ENCODE measurements around the gene RPS15.

DNA sequence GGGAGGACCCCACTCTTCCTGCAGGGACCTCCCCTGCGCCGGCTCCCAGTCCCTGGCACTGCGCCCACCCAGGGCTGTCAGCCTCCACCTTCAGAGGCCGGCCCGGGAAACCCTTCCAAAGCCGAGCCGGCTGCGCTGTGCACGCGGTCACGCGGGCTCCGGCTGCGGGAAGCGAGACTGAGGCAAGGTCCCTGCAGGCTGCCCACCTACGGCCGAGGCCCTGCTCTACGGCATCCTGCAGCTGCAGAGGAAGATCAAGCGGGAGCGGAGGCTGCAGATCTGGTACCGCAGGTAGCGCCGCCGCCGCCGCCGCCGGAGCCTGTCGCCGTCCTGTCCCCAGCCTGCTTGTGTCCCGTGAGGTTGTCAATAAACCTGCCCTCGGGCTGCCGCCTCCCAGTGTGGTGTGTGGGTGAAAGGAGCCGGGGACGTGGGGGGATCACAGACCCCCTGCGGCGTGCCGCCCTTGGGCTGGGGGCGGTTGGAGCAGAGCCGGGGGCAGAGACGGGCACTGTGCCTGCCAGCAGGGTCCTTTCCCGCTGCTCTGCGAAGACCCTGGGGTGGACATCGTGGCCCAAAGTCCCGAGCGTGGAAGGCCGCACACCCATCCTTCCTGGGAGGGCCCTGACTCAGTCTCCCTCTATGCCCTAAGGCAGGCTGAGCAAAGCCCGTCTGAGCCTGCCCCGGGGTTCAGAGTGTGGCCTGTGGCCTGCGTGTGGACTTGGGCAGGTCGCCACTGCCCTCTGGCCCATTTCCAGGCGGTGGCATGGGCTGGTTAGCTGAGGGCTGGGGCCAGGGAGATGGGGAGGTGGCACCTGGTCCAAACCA, 42.8 kb upstream of the RPS15 start:
- TF ChIP-seq PAX5 (IDR thresholded peaks at IDR 0.05; ENCODE audit: insufficient read depth, low read length, severe bottlenecking) (no peak), POLR2A (IDR thresholded peaks at IDR 0.05; ENCODE audit: low read depth, low read length) (no peak)

All from GM12891 (cell line).